Duodenal mucosa (tissue), 2 donors: ENCODE measurements around the gene SACM1L.

Experiments
- H3K27ac ChIP-seq: one replicate; pipeline ENCODE4 v1.7.0; 2013; ENCODE audit warnings: low read depth, low read length
- H3K27me3 ChIP-seq, 2 donors: one replicate each; pipeline ENCODE4 v1.7.0; 2013; ENCODE audit warnings: low read length in 2 of 2, control low read depth in 1 of 2; ENCODE audit not compliant: insufficient read depth in 2 of 2, control insufficient read depth in 1 of 2
- H3K36me3 ChIP-seq, 2 donors: one replicate each; pipeline ENCODE4 v1.7.0; 2013; ENCODE audit warnings: low read length in 2 of 2, control low read depth in 1 of 2; ENCODE audit not compliant: insufficient read depth in 2 of 2, control insufficient read depth in 1 of 2
- H3K4me1 ChIP-seq, 2 donors: one replicate each; pipeline ENCODE4 v1.7.0; 2013; ENCODE audit warnings: low read length in 2 of 2, control low read depth in 1 of 2; ENCODE audit not compliant: insufficient read depth in 2 of 2, control insufficient read depth in 1 of 2
- H3K4me3 ChIP-seq, 2 donors: one replicate each; pipeline ENCODE4 v1.7.0; 2013; ENCODE audit warnings: low read length in 2 of 2, low read depth in 1 of 2
- H3K9ac ChIP-seq, 2 donors: one replicate each; pipeline ENCODE4 v1.7.0; 2013; ENCODE audit warnings: low read length in 2 of 2, low read depth in 1 of 2
- H3K9me3 ChIP-seq, 2 donors: one replicate each; pipeline ENCODE4 v1.7.0; 2013; ENCODE audit warnings: low read length in 2 of 2, control low read depth in 1 of 2; ENCODE audit not compliant: control insufficient read depth in 1 of 2

The SACM1L gene

GRCh38 chr3:45688882-45689786 lies at the start of gene SACM1L:
TSS of gene SACM1L (plus strand) at chr3:45689396. CDS start at chr3:45689466, 70 bp downstream.
- Histone ChIP-seq H3K27ac (peak within 1 kb of the TSS; percentile 79), H3K4me3 (peak within 1 kb of the TSS; percentile 79 to 82), H3K4me1 (peaks cover 36 to 44% of the 10 kb centered on the region in 2 donors), H3K36me3 (peaks cover 0 to 15% of the 10 kb centered on the region in 2 donors), H3K9me3 (no peaks in the 10 kb centered on the region), H3K27me3 (no peaks in the 10 kb centered on the region), H3K9ac (peak within 1 kb of the TSS; percentile 65 to 72)

- Histone ChIP-seq H3K27me3 (no peaks in the 10 kb centered on the region), H3K27ac (no peak overlapping the region), H3K4me3 (no peak overlapping the region), H3K4me1 (peaks cover 15 to 44% of the 10 kb centered on the region in 2 donors), H3K36me3 (peaks cover 11 to 26% of the 10 kb centered on the region in 2 donors), H3K9me3 (no peaks in the 10 kb centered on the region), H3K9ac (no peak overlapping the region)
These were observed 49.1 kb upstream of the SACM1L start for GRCh38 chr3:45640091-45640507.

- Histone ChIP-seq H3K27me3 (no peaks in the 10 kb centered on the region), H3K9ac (no peak overlapping the region), H3K27ac (no peak overlapping the region), H3K9me3 (no peaks in the 10 kb centered on the region), H3K4me3 (no peak overlapping the region), H3K36me3 (peaks cover 11 to 25% of the 10 kb centered on the region in 2 donors), H3K4me1 (peaks cover 15 to 45% of the 10 kb centered on the region in 2 donors)
These were observed 48.4 kb upstream of the SACM1L start for GRCh38 chr3:45640724-45641361.

- Histone ChIP-seq H3K9ac (no peak overlapping the region), H3K9me3 (no peaks in the 10 kb centered on the region), H3K36me3 (peaks cover 3 to 16% of the 10 kb centered on the region in 2 donors), H3K4me3 (no peak overlapping the region), H3K27me3 (no peaks in the 10 kb centered on the region), H3K27ac (no peak overlapping the region), H3K4me1 (peaks cover 16 to 45% of the 10 kb centered on the region in 2 donors)
These were observed 47.4 kb upstream of the SACM1L start for GRCh38 chr3:45641756-45642155.

- Histone ChIP-seq H3K27ac (no peak overlapping the region), H3K9ac (no peak overlapping the region), H3K9me3 (no peaks in the 10 kb centered on the region)
These were observed 46.5 kb upstream of the SACM1L start for GRCh38 chr3:45642731-45643152.

GRCh38 chr3:45644063-45644790 lies 45.0 kb upstream of the SACM1L start:
- Histone ChIP-seq H3K27ac (no peak overlapping the region), H3K9ac (no peak overlapping the region), H3K4me1 (peaks cover 28 to 41% of the 10 kb centered on the region in 2 donors), H3K36me3 (peaks cover 0 to 12% of the 10 kb centered on the region in 2 donors), H3K9me3 (no peaks in the 10 kb centered on the region), H3K27me3 (no peaks in the 10 kb centered on the region), H3K4me3 (no peak overlapping the region)

More at GRCh38 chr3:45642731-45643152, 46.5 kb upstream of the SACM1L start:
- peaks cover 0 to 14% of the 10 kb centered on the region in 2 donors for H3K36me3 ChIP-seq
- no peak overlapping the region for H3K4me3 ChIP-seq
- H3K27me3 ChIP-seq: no peaks in the 10 kb centered on the region
- peaks cover 26 to 48% of the 10 kb centered on the region in 2 donors for H3K4me1 ChIP-seq

GRCh38 chr3:45644791-45645201 lies 44.4 kb upstream of the SACM1L start:
- Histone ChIP-seq H3K4me1 (peaks cover 28 to 37% of the 10 kb centered on the region in 2 donors), H3K9ac (no peak overlapping the region), H3K4me3 (no peak overlapping the region), H3K9me3 (no peaks in the 10 kb centered on the region), H3K27me3 (no peaks in the 10 kb centered on the region), H3K27ac (no peak overlapping the region), H3K36me3 (peaks cover 0 to 12% of the 10 kb centered on the region in 2 donors)

- Histone ChIP-seq H3K36me3 (peaks cover 0 to 12% of the 10 kb centered on the region in 2 donors), H3K9me3 (no peaks in the 10 kb centered on the region), H3K4me1 (peaks cover 17 to 25% of the 10 kb centered on the region in 2 donors), H3K4me3 (no peak overlapping the region), H3K27ac (no peak overlapping the region), H3K9ac (no peak overlapping the region), H3K27me3 (no peaks in the 10 kb centered on the region)
These were observed 43.1 kb upstream of the SACM1L start for GRCh38 chr3:45646051-45646585.

GRCh38 chr3:45647148-45647619 lies 42.0 kb upstream of the SACM1L start:
- no peak overlapping the region for H3K27ac ChIP-seq
- H3K27me3 ChIP-seq: no peaks in the 10 kb centered on the region
- no peaks in the 10 kb centered on the region for H3K9me3 ChIP-seq
- peak overlapping the region in 1 of 2 donors; percentile 25 for H3K4me3 ChIP-seq
- no peak overlapping the region for H3K9ac ChIP-seq
- H3K36me3 ChIP-seq: peaks cover 0 to 12% of the 10 kb centered on the region in 2 donors
- peaks cover 16 to 24% of the 10 kb centered on the region in 2 donors for H3K4me1 ChIP-seq
